Mucosa of stomach (tissue), 1 donor: ENCODE measurements around the gene STAG1.
"Not testable (repeated sequence)": the region's sequence is repeated elsewhere in the genome, so short reads cannot be mapped to it uniquely, and the experiment has no call there.

ENCODE experiments used
- H3K27me3 ChIP-seq: one replicate; pipeline ENCODE4 v1.7.0; 2013; ENCODE audit warnings: mild to moderate bottlenecking, low read length; ENCODE audit not compliant: control insufficient read depth, insufficient read depth
- H3K36me3 ChIP-seq: one replicate; pipeline ENCODE4 v1.7.0; 2013; ENCODE audit warnings: low read length; ENCODE audit not compliant: control insufficient read depth, insufficient read depth
- H3K4me1 ChIP-seq: one replicate; pipeline ENCODE4 v1.7.0; 2013; ENCODE audit warnings: mild to moderate bottlenecking, low read length; ENCODE audit not compliant: control insufficient read depth, insufficient read depth
- H3K4me3 ChIP-seq: one replicate; pipeline ENCODE4 v1.7.0; 2013; ENCODE audit warnings: low read length
- H3K9ac ChIP-seq: one replicate; pipeline ENCODE4 v1.7.0; 2013; ENCODE audit warnings: mild to moderate bottlenecking, low read length, moderate library complexity
- H3K9me3 ChIP-seq: one replicate; pipeline ENCODE4 v1.7.0; 2013; ENCODE audit warnings: mild to moderate bottlenecking, low read length, moderate library complexity; ENCODE audit not compliant: control insufficient read depth
- donor health status: Pancreatic carcinoma.

The STAG1 gene

GRCh38 chr3:136752172-136752421, at the start of gene STAG1:
Gene STAG1 (minus strand): TSS chr3:136752378. CDS start chr3:136630898, 121,480 bp downstream.
- H3K27me3 ChIP-seq: no peaks in the 10 kb centered on the region
- H3K9me3 ChIP-seq: no peaks in the 10 kb centered on the region
- peaks cover 19% of the 10 kb centered on the region for H3K4me1 ChIP-seq
- peak within 1 kb of the TSS; percentile 87 for H3K4me3 ChIP-seq
- H3K36me3 ChIP-seq: no peaks in the 10 kb centered on the region
- H3K9ac ChIP-seq: peak within 1 kb of the TSS; percentile 95

DNA sequence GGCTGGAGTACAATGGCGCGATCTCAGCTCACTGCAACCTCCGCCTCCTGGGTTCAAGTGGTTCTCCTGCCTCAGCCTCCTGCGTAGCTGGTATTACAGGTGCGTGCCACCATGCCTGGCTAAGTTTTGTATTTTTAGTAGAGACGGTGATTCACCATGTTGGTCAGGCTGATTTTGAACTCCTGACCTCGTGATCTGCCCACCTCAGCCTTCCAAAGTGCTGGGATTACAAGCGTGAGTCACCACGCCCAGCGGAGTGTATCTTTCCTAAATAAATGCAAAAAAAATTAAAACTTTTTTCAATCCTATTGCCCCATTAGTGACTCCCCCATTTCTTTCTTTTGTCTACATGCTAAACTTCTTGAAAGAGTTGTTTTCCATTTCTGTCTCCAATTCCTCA, 49.0 kb upstream of the STAG1 start:
- H3K9me3 ChIP-seq, H3K9ac ChIP-seq, H3K27me3 ChIP-seq, H3K36me3 ChIP-seq, H3K4me1 ChIP-seq, H3K4me3 ChIP-seq: not testable (repeated sequence)

DNA sequence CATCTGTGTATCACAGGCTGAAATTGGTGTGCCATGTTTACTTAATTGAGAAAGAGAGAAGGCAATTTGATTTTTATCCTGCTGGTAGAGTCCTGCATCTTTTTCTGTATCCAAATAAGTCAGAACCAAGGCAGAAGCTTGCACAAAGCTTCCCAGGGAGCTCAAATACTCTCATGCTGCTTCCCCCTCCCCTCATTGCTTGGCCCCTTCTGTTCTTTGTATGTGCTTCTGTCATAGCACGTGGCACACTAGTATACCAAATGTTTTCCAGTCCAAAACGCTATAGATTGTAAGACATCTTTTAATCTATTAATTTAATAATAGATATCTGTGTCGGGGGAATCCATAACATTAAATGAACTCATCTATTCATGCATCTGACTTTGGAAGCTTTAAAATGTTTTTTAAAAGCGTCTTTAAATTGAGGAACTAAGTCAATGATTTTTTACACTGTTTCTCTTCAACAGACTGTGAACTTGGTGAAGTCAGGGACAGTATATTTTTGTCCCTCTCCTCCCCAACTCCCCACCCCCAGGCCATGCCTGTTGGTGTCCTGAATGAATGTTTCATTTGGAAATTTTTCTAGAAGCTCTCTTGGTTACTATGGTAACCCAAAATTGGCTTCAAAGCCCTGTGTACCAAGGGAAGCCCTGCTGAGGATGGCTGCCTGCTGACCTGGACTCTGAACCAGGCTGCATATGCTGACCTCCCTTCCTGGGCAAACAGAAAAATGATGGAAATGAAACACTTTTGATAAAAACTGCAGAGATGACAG, 40.6 kb upstream of the STAG1 start:
- no peak overlapping the region for H3K9ac ChIP-seq
- no peak overlapping the region for H3K4me3 ChIP-seq
- H3K36me3 ChIP-seq: no peaks in the 10 kb centered on the region

DNA sequence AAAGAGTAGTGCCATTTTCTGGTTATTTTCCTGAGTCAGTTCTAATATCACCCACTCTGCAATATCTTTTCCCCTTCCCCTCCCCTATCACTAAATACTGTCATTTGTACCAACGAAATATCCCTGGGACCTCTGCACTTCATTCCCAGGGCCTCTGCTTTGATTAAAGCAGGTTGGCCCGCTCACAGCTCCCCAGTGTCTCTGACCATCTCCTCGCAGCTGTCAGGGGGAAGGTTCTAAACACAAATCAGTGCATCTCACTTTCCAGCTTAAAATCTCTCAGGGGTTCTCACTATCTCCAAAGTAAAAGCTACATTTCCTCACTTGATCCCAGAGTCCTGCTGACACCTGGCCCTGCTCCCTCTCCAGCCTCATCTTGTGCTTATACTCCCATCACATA, 38.6 kb upstream of the STAG1 start:
- Histone ChIP-seq H3K4me1 (no peaks in the 10 kb centered on the region), H3K4me3 (no peak overlapping the region), H3K36me3 (no peaks in the 10 kb centered on the region), H3K9me3 (no peaks in the 10 kb centered on the region), H3K27me3 (no peaks in the 10 kb centered on the region), H3K9ac (no peak overlapping the region)

More for the DNA sequence above, 40.6 kb upstream of the STAG1 start:
- Histone ChIP-seq H3K4me1 (no peaks in the 10 kb centered on the region), H3K27me3 (no peaks in the 10 kb centered on the region), H3K9me3 (no peaks in the 10 kb centered on the region)

DNA sequence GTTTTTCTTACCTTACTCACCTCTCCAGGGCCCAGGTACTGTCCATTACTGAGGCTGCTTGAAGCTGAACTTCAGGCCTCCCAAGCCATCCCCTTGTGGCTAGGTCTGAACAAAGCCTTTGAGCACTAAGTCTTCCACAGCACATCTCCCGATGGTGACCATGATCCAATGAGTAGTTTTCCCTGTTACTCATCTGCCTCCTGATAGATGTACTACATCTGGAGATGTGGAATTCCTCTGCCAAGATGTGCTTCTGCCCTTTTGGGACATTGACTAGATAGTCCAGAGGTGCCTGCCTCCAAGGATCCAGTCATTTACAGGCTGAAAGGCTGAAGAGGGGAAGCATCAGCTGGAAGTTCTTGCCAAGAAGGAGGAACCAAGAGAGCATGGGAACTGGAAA, 37.8 kb upstream of the STAG1 start:
- no peak overlapping the region for H3K9ac ChIP-seq

GRCh38 chr3:136788154-136788553, 36.0 kb upstream of the STAG1 start:
- H3K4me3 ChIP-seq: no peak overlapping the region
- no peaks in the 10 kb centered on the region for H3K27me3 ChIP-seq
- no peaks in the 10 kb centered on the region for H3K4me1 ChIP-seq
- H3K9ac ChIP-seq: no peak overlapping the region
- H3K36me3 ChIP-seq: no peaks in the 10 kb centered on the region
- no peaks in the 10 kb centered on the region for H3K9me3 ChIP-seq

More for the DNA sequence above, 37.8 kb upstream of the STAG1 start:
- no peaks in the 10 kb centered on the region for H3K9me3 ChIP-seq
- H3K4me3 ChIP-seq: no peak overlapping the region
- H3K4me1 ChIP-seq: no peaks in the 10 kb centered on the region
- H3K36me3 ChIP-seq: no peaks in the 10 kb centered on the region
- H3K27me3 ChIP-seq: no peaks in the 10 kb centered on the region

DNA sequence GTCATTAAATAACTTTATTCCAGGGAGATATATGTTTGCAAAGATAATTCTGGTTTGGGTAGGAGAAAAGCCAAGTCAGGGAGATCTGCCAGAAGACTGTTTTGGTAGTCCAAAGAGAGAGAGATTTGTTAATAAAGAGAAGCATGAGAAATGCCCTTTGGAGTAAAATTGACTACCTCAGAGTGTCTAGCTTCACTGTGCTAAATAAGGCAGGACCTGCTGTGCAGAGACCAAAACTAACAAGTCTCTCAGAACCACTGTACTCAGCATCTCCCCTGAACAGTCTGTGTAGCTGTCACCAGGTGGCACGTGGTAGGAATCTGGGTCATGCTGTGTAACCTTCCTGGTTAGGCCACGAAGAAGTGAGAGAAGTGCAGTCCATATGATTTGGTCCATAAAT, 35.2 kb upstream of the STAG1 start:
- Histone ChIP-seq H3K9me3 (no peaks in the 10 kb centered on the region), H3K4me3 (no peak overlapping the region), H3K36me3 (no peaks in the 10 kb centered on the region), H3K9ac (no peak overlapping the region), H3K4me1 (no peaks in the 10 kb centered on the region), H3K27me3 (no peaks in the 10 kb centered on the region)

DNA sequence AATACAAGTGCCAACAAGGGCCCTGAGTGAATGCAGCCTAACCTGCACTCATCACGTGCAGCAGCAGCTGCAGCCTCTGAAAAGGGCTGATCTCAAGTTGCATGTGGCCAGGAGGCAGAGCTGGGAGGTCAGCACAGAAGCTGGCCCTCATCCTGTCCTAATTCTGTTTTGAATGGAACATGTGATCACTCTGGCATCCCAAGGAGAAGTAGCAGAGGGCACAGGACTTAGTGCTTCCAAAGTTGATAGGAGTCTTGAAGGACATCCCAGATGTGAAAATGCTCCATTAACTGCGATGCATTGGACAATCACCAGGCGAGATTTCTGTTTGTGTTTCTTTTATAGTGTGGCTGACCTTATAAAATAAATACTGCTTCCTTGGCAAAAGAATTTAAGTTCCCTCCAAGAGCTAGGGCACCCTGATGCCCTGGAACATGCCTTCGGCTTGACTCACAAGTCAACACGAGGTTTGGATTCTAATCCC, 31.6 kb upstream of the STAG1 start:
- Histone ChIP-seq H3K36me3 (no peaks in the 10 kb centered on the region), H3K9me3 (no peaks in the 10 kb centered on the region), H3K27me3 (no peaks in the 10 kb centered on the region), H3K4me3 (no peak overlapping the region), H3K9ac (no peak overlapping the region), H3K4me1 (no peaks in the 10 kb centered on the region)

DNA sequence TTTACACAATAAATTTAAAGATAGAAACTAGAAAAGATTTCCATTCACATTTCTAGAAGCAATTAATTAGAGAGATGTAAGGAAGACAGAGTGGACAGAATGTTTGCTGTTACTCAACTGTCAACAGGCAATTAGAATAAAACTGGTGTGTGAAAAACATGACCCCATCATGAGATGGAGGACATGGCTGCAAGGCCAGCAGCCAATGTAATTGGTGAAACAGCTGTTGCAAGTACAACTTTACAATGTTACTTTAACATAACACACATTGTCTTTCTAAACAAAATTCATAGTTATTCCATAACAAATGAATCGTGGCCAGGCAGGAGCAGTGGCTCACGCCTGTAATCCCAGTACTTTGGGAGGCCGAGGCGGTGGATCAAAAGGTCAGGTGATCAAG, 28.6 kb upstream of the STAG1 start:
- no peak overlapping the region for H3K4me3 ChIP-seq
- H3K9me3 ChIP-seq: no peaks in the 10 kb centered on the region
- H3K4me1 ChIP-seq: no peaks in the 10 kb centered on the region
- no peak overlapping the region for H3K9ac ChIP-seq
- H3K36me3 ChIP-seq: no peaks in the 10 kb centered on the region
- H3K27me3 ChIP-seq: no peaks in the 10 kb centered on the region

- no peak overlapping the region for H3K9ac ChIP-seq
- H3K4me3 ChIP-seq: no peak overlapping the region
- H3K4me1 ChIP-seq: no peaks in the 10 kb centered on the region
- no peaks in the 10 kb centered on the region for H3K27me3 ChIP-seq
- H3K36me3 ChIP-seq: no peaks in the 10 kb centered on the region
- H3K9me3 ChIP-seq: no peaks in the 10 kb centered on the region
Measured at GRCh38 chr3:136778865-136779264, 26.7 kb upstream of the STAG1 start.

GRCh38 chr3:136772709-136773108, 20.5 kb upstream of the STAG1 start:
- no peaks in the 10 kb centered on the region for H3K27me3 ChIP-seq
- no peaks in the 10 kb centered on the region for H3K4me1 ChIP-seq
- H3K4me3 ChIP-seq: no peak overlapping the region
- no peaks in the 10 kb centered on the region for H3K9me3 ChIP-seq
- no peaks in the 10 kb centered on the region for H3K36me3 ChIP-seq
- H3K9ac ChIP-seq: no peak overlapping the region

GRCh38 chr3:136758160-136759102, 6.3 kb upstream of the STAG1 start:
- H3K9me3 ChIP-seq, H3K4me3 ChIP-seq, H3K36me3 ChIP-seq, H3K27me3 ChIP-seq, H3K4me1 ChIP-seq, H3K9ac ChIP-seq: not testable (repeated sequence)
